Ovary (tissue), 10 donors: ENCODE results near the gene OR2S2. TPM values are rescaled to one million over a fixed set of nuclear protein-coding genes. Genes with fewer than 3 reads are reported as not detected.

Experiments used
- DNase-seq, 5 donors: peaks; one replicate each; pipeline ENCODE4 v3.0.0-alpha.2; 2019 to 2020
- H3K27ac ChIP-seq, 2 donors: fragments of 200-600 bp; one replicate each; pipeline versions ENCODE4 v1.5.1 to v1.8.0; 2019 to 2022
- H3K27me3 ChIP-seq: fragments of 200-600 bp; one replicate; pipeline ENCODE4 v1.8.0; 2022
- H3K36me3 ChIP-seq: fragments of 200-600 bp; sonication (generic); one replicate; pipeline ENCODE4 v1.5.1; 2019
- H3K4me1 ChIP-seq: one replicate; pipeline ENCODE4 v1.8.1; 2013; ENCODE audit warnings: mild to moderate bottlenecking, moderate library complexity; ENCODE audit not compliant: insufficient read depth
- H3K4me3 ChIP-seq: fragments of 200-600 bp; sonication (generic); one replicate; pipeline ENCODE4 v1.5.1; 2017
- H3K9me3 ChIP-seq, 2 donors: fragments of 200-600 bp in 1 of 2; sonication (generic) in 1 of 2; one replicate each; pipeline versions ENCODE4 v1.5.1 to v1.8.1; 2013 to 2019; ENCODE audit warnings: mild to moderate bottlenecking in 1 of 2, moderate library complexity in 1 of 2
- EP300 ChIP-seq: sonication (generic); formaldehyde crosslinking; IDR thresholded peaks from one replicate; pipeline ENCODE4 v1.6.1; 2017; ENCODE audit warnings: antibody characterized with exemption
- POLR2A ChIP-seq: fragments of 450-650 bp; IDR thresholded peaks from one replicate; pipeline ENCODE4 v1.6.1; 2017; ENCODE audit warnings: antibody characterized with exemption, mild to moderate bottlenecking, moderate library complexity
- WGBS, 3 donors: extraction: QIAGEN DNeasy Blood & Tissue Kit in 1 of 3; methylation state at CpG; one replicate each; pipeline versions ENCODE4 v1.1.5 to v1.1.7; 2013 to 2017; 5-methylcytosine and 5-hydroxymethylcytosine counted together
- intact Hi-C, 4 donors: fragments of 100-400 bp; cut with DNase I; formaldehyde crosslinking; loops; one replicate each; pipeline versions ENCODE4 v1.11.0 to v1.15.1; 2022 to 2023
- long read RNA-seq, 3 donors: library from polyadenylated mRNA in 2 of 3; unstranded in 2 of 3; transcript quantifications; one replicate each; pipeline ENCODE4 v2.0.0 and lab custom pipeline, GENCODE V29; 2021 to 2026
- polyA plus RNA-seq, 2 donors: library from polyadenylated mRNA; stranded (reverse); fragments of 200-250 nt in 1 of 2; fragments of 350-450 nt in 1 of 2; fragmentation: Illumina TruSeq in 1 of 2; extraction: RNeasy Lipid Tissue Mini Kit (QIAGEN cat#74804) in 1 of 2; gene quantifications; one replicate each; pipeline ENCODE4 v1.2.3, GENCODE V29; 2013 to 2014
- total RNA-seq, 7 donors: library from RNA; depleted of rRNA in 2 of 7; stranded (reverse); fragments of >200 nt in 2 of 7; fragmentation: NEBNext Ultra II Directional in 3 of 7; extraction: Animal tissue kit (Norgen Biotek cat#: 25700) in 3 of 7; gene quantifications; one replicate each; pipeline versions ENCODE4 v1.1.0 to v1.2.4, GENCODE V29; 2016 to 2023
- TF ChIP-seq, protein P1 (sequence below), 3 donors: fragments of 450-650 bp in 2 of 3; fragments of 200-600 bp in 1 of 3; IDR thresholded peaks; one replicate each; pipeline versions ENCODE4 v1.5.1 to v1.8.0; 2016 to 2022; ENCODE audit warnings: antibody characterized with exemption in 3 of 3, mild to moderate bottlenecking in 1 of 3
- donor health status: DM: no; HTN: no; CAD: no; lungs with moderate emphysema.
- donor health status: DM: no; HTN: no; CAD: no.
- donor health status: Bipolar disorder and iron deficiency.
- donor health status: DM: yes; HTN: yes; CAD: no.
- donor health status: DM: no; HTN: no; CAD: no.
- donor health status: DM: yes; HTN: yes; CAD: no.

OR2S2 gene, protein sequence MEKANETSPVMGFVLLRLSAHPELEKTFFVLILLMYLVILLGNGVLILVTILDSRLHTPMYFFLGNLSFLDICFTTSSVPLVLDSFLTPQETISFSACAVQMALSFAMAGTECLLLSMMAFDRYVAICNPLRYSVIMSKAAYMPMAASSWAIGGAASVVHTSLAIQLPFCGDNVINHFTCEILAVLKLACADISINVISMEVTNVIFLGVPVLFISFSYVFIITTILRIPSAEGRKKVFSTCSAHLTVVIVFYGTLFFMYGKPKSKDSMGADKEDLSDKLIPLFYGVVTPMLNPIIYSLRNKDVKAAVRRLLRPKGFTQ
- total RNA-seq = not detected
- polyA plus RNA-seq = not detected
- long read RNA-seq, donor 1 = 0 reads
- long read RNA-seq, donor 2 = 0 reads
- long read RNA-seq, donor 3 = 0 reads

DNA sequence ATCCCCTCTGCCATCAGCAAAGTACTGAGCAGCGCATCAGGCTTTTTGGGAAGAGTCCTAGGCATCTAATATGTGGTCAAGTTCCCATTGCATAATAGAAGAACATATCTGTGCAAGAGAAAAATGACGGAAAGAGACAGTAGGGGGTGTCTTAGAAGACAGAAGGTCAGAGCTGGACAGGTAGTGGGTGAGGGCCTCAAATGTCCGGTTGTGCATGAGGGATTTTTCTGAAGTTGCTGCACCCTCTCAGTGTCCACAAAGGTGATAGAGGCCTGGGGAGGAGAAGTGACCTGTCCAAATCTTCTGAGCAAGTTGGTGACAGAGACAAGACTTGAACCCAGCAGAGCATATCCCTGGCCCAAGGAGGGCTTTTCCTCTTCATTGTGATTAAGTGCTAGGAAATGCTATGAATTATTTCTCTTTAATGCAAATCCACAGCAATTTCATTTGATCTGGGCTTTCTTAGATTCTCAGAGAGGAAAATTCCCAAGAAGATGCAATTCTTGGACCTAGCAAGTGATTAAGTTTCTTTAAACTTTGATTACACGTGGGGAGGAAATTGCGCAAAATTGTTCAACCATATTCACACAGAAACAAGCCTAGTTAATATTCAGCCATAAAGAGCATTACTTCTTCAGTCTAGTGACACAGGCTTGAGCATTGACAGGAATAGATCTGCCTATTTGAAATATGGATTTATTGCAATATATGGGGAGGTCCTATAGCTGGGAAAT lies at the start of gene OR2S2:
Gene OR2S2, minus strand, starts transcription at position 51 of the 734 bp plus-strand sequence. CDS start 56 bp downstream, outside the sequence.
- no peaks in the 10 kb centered on the region for H3K9me3 ChIP-seq
- H3K4me3 ChIP-seq = no peak within 1 kb of the TSS
- intact Hi-C loops = loop anchor here in 3 of 4 donors (5.0 to 10.0 kb wide), 2 partner anchors 217 to 369 kb away; no protein-coding TSS in a partner anchor

DNA sequence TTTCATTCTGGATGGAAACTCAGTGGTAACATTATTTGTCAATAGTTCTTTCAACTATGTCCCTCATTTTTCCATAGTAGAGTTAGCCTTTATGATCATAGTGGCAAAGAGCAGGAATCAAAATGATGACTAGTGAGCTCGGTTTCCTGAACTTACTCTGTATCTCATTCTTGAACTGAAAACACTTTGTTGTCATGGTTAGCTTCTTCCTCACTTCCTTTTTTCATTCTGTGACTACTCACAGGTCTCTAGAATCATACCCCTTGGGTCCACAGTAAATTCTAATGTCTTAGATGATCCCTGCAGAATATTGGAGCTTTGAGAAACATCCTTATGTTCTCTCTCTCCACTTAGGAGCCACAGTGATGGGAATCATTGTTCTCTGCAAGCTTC lies 49.4 kb upstream of the OR2S2 start:
- H3K9me3 ChIP-seq = peaks cover 0 to 3% of the 10 kb centered on the region in 2 donors
- H3K36me3 ChIP-seq = no peaks in the 10 kb centered on the region
- WGBS, 3 donors = 68 to 75% (median 69%) methylated on average over 1 of the region's 1 CpG
- intact Hi-C loops = loop anchor here in 1 of 4 donors (5.0 kb wide), 1 partner anchor 55 kb away; no protein-coding TSS in a partner anchor
- no peak overlapping the region for H3K4me3 ChIP-seq
- no peak for DNase-seq
- H3K27ac ChIP-seq = no peak overlapping the region
- no peaks in the 10 kb centered on the region for H3K27me3 ChIP-seq
- no peaks in the 10 kb centered on the region for H3K4me1 ChIP-seq
- TF ChIP-seq POLR2A (no peak), EP300 (no peak)
- TF ChIP-seq, protein P1, sequence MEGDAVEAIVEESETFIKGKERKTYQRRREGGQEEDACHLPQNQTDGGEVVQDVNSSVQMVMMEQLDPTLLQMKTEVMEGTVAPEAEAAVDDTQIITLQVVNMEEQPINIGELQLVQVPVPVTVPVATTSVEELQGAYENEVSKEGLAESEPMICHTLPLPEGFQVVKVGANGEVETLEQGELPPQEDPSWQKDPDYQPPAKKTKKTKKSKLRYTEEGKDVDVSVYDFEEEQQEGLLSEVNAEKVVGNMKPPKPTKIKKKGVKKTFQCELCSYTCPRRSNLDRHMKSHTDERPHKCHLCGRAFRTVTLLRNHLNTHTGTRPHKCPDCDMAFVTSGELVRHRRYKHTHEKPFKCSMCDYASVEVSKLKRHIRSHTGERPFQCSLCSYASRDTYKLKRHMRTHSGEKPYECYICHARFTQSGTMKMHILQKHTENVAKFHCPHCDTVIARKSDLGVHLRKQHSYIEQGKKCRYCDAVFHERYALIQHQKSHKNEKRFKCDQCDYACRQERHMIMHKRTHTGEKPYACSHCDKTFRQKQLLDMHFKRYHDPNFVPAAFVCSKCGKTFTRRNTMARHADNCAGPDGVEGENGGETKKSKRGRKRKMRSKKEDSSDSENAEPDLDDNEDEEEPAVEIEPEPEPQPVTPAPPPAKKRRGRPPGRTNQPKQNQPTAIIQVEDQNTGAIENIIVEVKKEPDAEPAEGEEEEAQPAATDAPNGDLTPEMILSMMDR (IDR thresholded peaks at IDR 0.05) = no peak

More for the DNA sequence above, at the start of gene OR2S2:
- WGBS, 3 donors = 85 to 88% (median 86%) methylated on average over 5 of the region's 5 CpGs
- Histone ChIP-seq H3K4me1 (no peaks in the 10 kb centered on the region), H3K27ac (no peak within 1 kb of the TSS), H3K36me3 (no peaks in the 10 kb centered on the region), H3K27me3 (no peaks in the 10 kb centered on the region)
- TF ChIP-seq, protein P1 (IDR thresholded peaks at IDR 0.05) = no peak
- TF ChIP-seq EP300 = no peak
- TF ChIP-seq POLR2A = no peak
- DNase-seq = no peak

DNA sequence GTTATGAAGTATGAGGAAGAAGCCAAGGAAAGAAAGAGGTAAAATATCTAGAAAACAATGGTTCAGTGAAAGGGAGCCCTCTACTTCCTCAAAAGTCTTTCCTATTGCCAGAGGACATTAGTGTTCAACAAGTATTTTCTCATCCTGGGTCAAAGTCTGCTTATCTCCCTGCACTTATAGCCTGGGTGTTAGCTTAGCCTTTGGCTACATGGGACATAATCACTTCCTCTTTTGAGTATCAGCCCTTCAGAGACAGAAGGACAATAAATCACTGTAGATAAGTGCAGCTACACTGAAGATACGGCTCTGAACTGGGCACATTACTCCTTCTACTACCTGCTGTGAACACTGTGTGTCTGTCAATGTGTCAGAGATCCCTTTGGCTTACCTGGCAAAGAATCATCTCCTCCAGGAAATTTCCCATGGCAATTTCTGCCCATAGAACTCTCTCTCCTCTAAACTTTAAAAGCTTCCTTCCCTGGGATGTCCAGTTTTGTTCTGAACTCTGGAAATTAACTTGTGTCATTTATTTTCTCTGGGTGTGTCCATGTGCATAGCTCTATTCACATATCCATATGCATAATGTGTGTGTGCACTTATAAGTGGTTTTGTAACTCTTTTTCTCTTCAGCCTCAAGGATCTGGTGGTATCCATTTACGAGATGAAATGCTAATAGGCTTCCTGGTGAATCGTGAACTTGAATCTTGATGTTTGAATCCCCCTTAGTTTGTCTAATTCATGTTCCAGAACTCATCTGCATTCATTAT lies 48.8 kb upstream of the OR2S2 start:
- DNase-seq = no peak
- Histone ChIP-seq H3K4me1 (no peaks in the 10 kb centered on the region), H3K27ac (no peak overlapping the region), H3K4me3 (no peak overlapping the region), H3K27me3 (no peaks in the 10 kb centered on the region), H3K9me3 (peaks cover 0 to 3% of the 10 kb centered on the region in 2 donors), H3K36me3 (no peaks in the 10 kb centered on the region)
- intact Hi-C loops = loop anchor here in 1 of 4 donors (5.0 kb wide), 1 partner anchor 54 kb away; no protein-coding TSS in a partner anchor
- 68 to 73% (median 70%) methylated on average over 3 of the region's 3 CpGs for WGBS, 3 donors
- TF ChIP-seq POLR2A = no peak
- TF ChIP-seq, protein P1 (IDR thresholded peaks at IDR 0.05) = no peak
- TF ChIP-seq EP300 = no peak

DNA sequence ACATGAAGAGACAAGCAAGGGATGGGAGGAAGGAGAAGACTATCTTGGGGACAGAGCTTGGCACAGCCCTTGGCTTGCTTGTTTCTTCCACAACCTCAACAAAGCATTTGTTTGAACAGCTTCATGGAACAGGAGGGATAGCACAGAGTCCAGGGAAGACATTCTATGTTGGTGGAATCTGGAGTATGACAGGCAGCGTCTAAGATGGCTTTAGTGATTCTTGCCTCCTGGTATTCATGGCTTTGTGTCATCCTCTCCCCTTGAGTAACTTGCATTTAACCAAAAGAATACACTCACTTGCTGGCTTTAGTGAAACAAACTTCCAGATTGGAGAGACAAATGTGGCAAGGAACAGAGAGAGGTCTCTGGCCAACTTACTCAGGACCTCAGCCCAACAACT lies 47.9 kb upstream of the OR2S2 start:
- TF ChIP-seq EP300 = no peak
- TF ChIP-seq POLR2A = no peak
- TF ChIP-seq, protein P1 (IDR thresholded peaks at IDR 0.05) = no peak
- intact Hi-C loops = loop anchor here in 1 of 4 donors (5.0 kb wide), 1 partner anchor 54 kb away; no protein-coding TSS in a partner anchor
- Histone ChIP-seq H3K9me3 (peaks cover 0 to 3% of the 10 kb centered on the region in 2 donors), H3K27ac (no peak overlapping the region), H3K27me3 (no peaks in the 10 kb centered on the region), H3K4me1 (no peaks in the 10 kb centered on the region), H3K36me3 (no peaks in the 10 kb centered on the region), H3K4me3 (no peak overlapping the region)
- no peak for DNase-seq
- WGBS, 3 donors = 67 to 92% (median 81%) methylated on average over 1 of the region's 1 CpG
